K562 (cell line): ENCODE data around the gene SRC. TPM values are rescaled to one million over a fixed set of nuclear protein-coding genes. Genes with fewer than 3 reads are reported as not detected.

ENCODE experiments used
- ATAC-seq: fragments of 200-7000 bp; cut with Tn5 transposase; 3 replicates; pipeline ENCODE4 v1.9.1; 2020; ENCODE audit warnings: moderate library complexity
- BruUV-seq: library from RNA; stranded (reverse); fragments of 400-500 nt; replicated peaks from 2 replicates; lab custom pipeline; 2021; lab: Mats Ljungman, UMichigan
- CTCF ChIA-PET: fragments of 300-600 bp; formaldehyde crosslinking; extraction: SDS; loops from one replicate; lab custom pipeline; 2021; ENCODE audit warnings: low intra/inter-chr PET ratio; lab: Yijun Ruan, JAX
- POLR2A ChIA-PET: fragments of 300-600, 350-650 bp; sonication (Branson Sonifier 250); formaldehyde crosslinking; extraction: SDS; loops from one replicate; lab custom pipeline; 2021; ENCODE audit warnings: antibody characterized with exemption, inconsistent platforms; lab: Yijun Ruan, JAX
- DNase-seq, 4 experiments: peaks; one replicate each; pipeline versions ENCODE4 v3.0.0 to v3.0.0-alpha.2; 2011 to 2018; ENCODE audit warnings: low spot score in 3 of 4, mixed read lengths in 3 of 4; ENCODE audit errors: extremely low read depth in 1 of 4
- FAIRE-seq: peaks from 2 replicates; lab custom pipeline; 2011; peaks lifted over from hg19 to GRCh38; lab: Jason Lieb, UNC
- H2AFZ ChIP-seq: 2 replicates; pipeline ENCODE4 v1.6.0; 2011; ENCODE audit warnings: low read depth, low read length, control low read depth, inconsistent platforms
- H3K27ac ChIP-seq: fragments of 200-600 bp; 3 replicates; pipeline ENCODE4 v1.8.0; 2011; ENCODE audit warnings: low read depth, mild to moderate bottlenecking, control low read depth, inconsistent platforms, low read length, moderate library complexity, mixed read lengths; ENCODE audit errors: extremely low read depth
- H3K27me3 ChIP-seq, 2 experiments: fragments of 300-600 bp in 1 of 2; 2 replicates in 1 of 2; 3 replicates in 1 of 2; pipeline versions ENCODE4 v1.6.0 to v1.8.0; 2011; ENCODE audit warnings: inconsistent platforms in 2 of 2, low read length in 2 of 2, mild to moderate bottlenecking in 1 of 2, mixed read lengths in 1 of 2, moderate library complexity in 1 of 2; ENCODE audit not compliant: control insufficient read depth in 2 of 2, insufficient read depth in 2 of 2
- H3K36me3 ChIP-seq: fragments of 300-600 bp; 3 replicates; pipeline ENCODE4 v1.8.0; 2011; ENCODE audit warnings: mild to moderate bottlenecking, low read length, inconsistent platforms; ENCODE audit not compliant: control insufficient read depth, insufficient read depth
- H3K4me1 ChIP-seq, 2 experiments: fragments of 200-600 bp in 1 of 2; replicated peaks in 1 of 2; 2 replicates in 1 of 2; 3 replicates in 1 of 2; pipeline versions ENCODE4 v1.5.1 to v1.8.0; 2011; ENCODE audit warnings: inconsistent platforms in 2 of 2, low read length in 2 of 2, mild to moderate bottlenecking in 1 of 2, mixed read lengths in 1 of 2, moderate library complexity in 1 of 2; ENCODE audit not compliant: control insufficient read depth in 2 of 2, insufficient read depth in 2 of 2
- H3K4me2 ChIP-seq: 2 replicates; pipeline ENCODE4 v1.6.1; 2011; ENCODE audit warnings: low read length, control low read depth, inconsistent platforms, mixed read lengths; ENCODE audit not compliant: insufficient read depth
- H3K4me3 ChIP-seq: fragments of 200-600 bp; sonication (generic), shearing (Covaris generic); 2 replicates; pipeline ENCODE4 v1.5.1; 2016; ENCODE audit warnings: control low read depth, inconsistent platforms
- H3K79me2 ChIP-seq: fragments of 200-600 bp; 3 replicates; pipeline ENCODE4 v1.8.0; 2011; ENCODE audit warnings: low read length, inconsistent platforms; ENCODE audit not compliant: control insufficient read depth, insufficient read depth
- H3K9ac ChIP-seq, 2 experiments: 2 replicates each; pipeline versions ENCODE4 v1.6.0 to v1.6.1; 2011; ENCODE audit warnings: low read depth in 2 of 2, low read length in 2 of 2, control low read depth in 1 of 2, inconsistent platforms in 1 of 2, mild to moderate bottlenecking in 1 of 2, mixed read lengths in 1 of 2; ENCODE audit not compliant: insufficient read depth in 1 of 2
- H3K9me1 ChIP-seq: one replicate; pipeline ENCODE4 v1.6.0; 2011; ENCODE audit warnings: inconsistent platforms, mild to moderate bottlenecking, low read length, moderate library complexity; ENCODE audit not compliant: control insufficient read depth, insufficient read depth
- H3K9me3 ChIP-seq: replicated peaks from 2 replicates; pipeline ENCODE4 v1.5.1; 2011; ENCODE audit warnings: low read depth, low read length, inconsistent platforms; ENCODE audit not compliant: control insufficient read depth, insufficient read depth
- H4K20me1 ChIP-seq: replicated peaks from 2 replicates; pipeline ENCODE4 v1.6.1; 2011; ENCODE audit warnings: low read length, inconsistent platforms, mixed read lengths; ENCODE audit not compliant: control insufficient read depth, insufficient read depth
- MAFF ChIP-seq: IDR thresholded peaks from 2 replicates; pipeline ENCODE4 v1.6.1; 2012; ENCODE audit warnings: low read length, improper control_type of control experiment
- RBM25 ChIP-seq: fragments of 200-400 bp; formaldehyde crosslinking; IDR thresholded peaks from 2 replicates; pipeline ENCODE4 v1.6.1; 2018; ENCODE audit warnings: low read length, low read depth, moderate library complexity; ENCODE audit not compliant: severe bottlenecking
- RFX1 ChIP-seq: fragments of 450-650 bp; IDR thresholded peaks from 2 replicates; pipeline ENCODE4 v1.6.1; 2016; ENCODE audit warnings: mild to moderate bottlenecking, moderate library complexity
- ZNF146 ChIP-seq: IDR thresholded peaks from one replicate; pipeline ENCODE4 v1.6.1; 2018; ENCODE audit warnings: missing compliant biosample characterization; ENCODE audit not compliant: unreplicated experiment
- WGBS: fragments of 100-300 bp; shearing (Covaris generic); methylation state at CpG from one replicate; pipeline ENCODE4 v1.1.6; 2016; ENCODE audit warnings: low coverage, mixed read lengths; ENCODE audit not compliant: insufficient coverage; ENCODE audit errors: missing lambda C conversion rate; 5-methylcytosine and 5-hydroxymethylcytosine counted together
- in situ Hi-C: fragments of 300-500 bp; cut with MboI; formaldehyde crosslinking; loops from 4 replicates; pipeline ENCODE4 v1.15.0; 2018; ENCODE audit warnings: inconsistent platforms, mixed read lengths
- intact Hi-C: fragments of 100-400 bp; cut with micrococcal nuclease; formaldehyde crosslinking; loops from 2 replicates; pipeline ENCODE4 v1.14.2; 2022
- polyA plus RNA-seq, 8 experiments: library from polyadenylated mRNA; depleted of rRNA in 4 of 8; stranded (reverse) in 5 of 8; unstranded in 3 of 8; fragments of >200 nt; fragmentation: Nextera tagmentation in 2 of 8; fragmentation: Illumina TruSeq in 1 of 8; extraction: Ambion mirVana in 2 of 8; extraction: Trizol in 1 of 8; gene quantifications; 2 replicates each; pipeline versions ENCODE4 v1.2.1 to v1.2.3, GENCODE V29; 2011 to 2014; ENCODE audit warnings: inconsistent platforms in 1 of 8, missing spikeins in 1 of 8
- total RNA-seq, 7 experiments: library from RNA; depleted of rRNA in 6 of 7; stranded (reverse); fragments of >200 nt in 6 of 7; fragmentation: Illumina TruSeq in 2 of 7; extraction: Trizol in 2 of 7; gene quantifications; 2 replicates each; pipeline versions ENCODE4 v1.2.1 to v1.2.3, GENCODE V29; 2011 to 2021; ENCODE audit warnings: low replicate concordance in 1 of 7
- TF ChIP-seq, protein P1 (sequence below): fragments of 250-450 bp; sonication (Bioruptor Pico); IDR thresholded peaks from 2 replicates; pipeline ENCODE4 v1.8.0; 2022; ENCODE audit warnings: moderate library complexity, mild to moderate bottlenecking, inconsistent platforms

Gene SRC
- total and polyA plus RNA-seq, 9 of the 15 experiments (the other 6 are each of a cell fraction or from before 2014, with no cell fraction given) = 0.06 to 8.5 (median 3.1) TPM

DNA sequence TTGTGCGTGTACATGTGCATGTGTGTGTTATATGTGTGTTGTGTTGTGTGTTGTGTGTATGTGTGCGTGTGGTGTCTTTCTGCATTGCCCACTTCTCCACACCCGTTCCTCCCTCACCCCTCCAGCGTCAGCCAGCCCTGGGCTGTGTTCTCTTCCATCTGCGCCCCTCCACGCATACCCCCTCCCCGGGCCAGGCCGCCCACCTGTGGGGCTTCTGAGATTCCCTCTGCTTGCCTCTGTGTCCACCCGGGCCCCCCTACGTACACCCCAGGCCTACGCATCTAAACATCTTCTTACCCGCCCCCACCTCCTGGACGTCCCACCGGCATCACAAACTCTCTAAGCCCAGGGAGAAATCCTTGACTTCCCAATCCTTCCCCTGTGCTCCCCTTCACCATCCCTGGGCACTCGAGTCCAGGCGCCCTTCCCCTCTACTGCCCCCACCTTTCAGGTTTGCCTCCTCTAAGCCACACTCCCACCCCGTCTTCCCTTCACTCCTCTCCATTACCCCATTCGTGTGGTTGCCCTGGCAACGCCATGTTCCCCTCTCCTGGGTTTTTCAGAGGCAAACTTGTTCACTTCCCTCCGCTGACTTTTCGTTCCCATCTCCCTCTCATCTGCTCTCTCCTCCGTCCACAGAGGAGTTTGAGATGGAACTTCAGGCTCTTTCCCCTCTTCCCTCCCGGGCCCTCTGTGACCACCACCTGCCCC, 93.4 kb downstream of the SRC start:
- Histone ChIP-seq H3K79me2 (no peaks in the 10 kb centered on the region), H3K9me1 (no peaks in the 10 kb centered on the region), H4K20me1 (no peaks in the 10 kb centered on the region; the same call in 1 of the 2 replicates), H3K27ac (no peak overlapping the region), H3K36me3 (no peaks in the 10 kb centered on the region), H3K4me3 (no peak overlapping the region), H3K9me3 (no peaks in the 10 kb centered on the region), H3K9ac (no peak overlapping the region), H3K4me2 (no peak overlapping the region), H2AFZ (no peak overlapping the region), H3K27me3 (peaks cover 0 to 33% of the 10 kb centered on the region in 2 experiments; a peak in 3 of 5 replicates), H3K4me1 (no peaks in the 10 kb centered on the region)
- no peak for DNase-seq
- no peak for FAIRE-seq
- in situ Hi-C loops (no loop called here), intact Hi-C loops (no loop called here)
- TF ChIP-seq RFX1 = peak; percentile 58
- TF ChIP-seq, protein P1, sequence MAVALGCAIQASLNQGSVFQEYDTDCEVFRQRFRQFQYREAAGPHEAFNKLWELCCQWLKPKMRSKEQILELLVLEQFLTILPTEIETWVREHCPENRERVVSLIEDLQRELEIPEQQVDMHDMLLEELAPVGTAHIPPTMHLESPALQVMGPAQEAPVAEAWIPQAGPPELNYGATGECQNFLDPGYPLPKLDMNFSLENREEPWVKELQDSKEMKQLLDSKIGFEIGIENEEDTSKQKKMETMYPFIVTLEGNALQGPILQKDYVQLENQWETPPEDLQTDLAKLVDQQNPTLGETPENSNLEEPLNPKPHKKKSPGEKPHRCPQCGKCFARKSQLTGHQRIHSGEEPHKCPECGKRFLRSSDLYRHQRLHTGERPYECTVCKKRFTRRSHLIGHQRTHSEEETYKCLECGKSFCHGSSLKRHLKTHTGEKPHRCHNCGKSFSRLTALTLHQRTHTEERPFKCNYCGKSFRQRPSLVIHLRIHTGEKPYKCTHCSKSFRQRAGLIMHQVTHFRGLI (CRISPR knock-in tag) = no peak
- ATAC-seq = no peak
- CTCF ChIA-PET = no interaction called here
- 2% methylated on average over 22 of the region's 23 CpGs for WGBS
- POLR2A ChIA-PET = no interaction called here
- no TSS peak for BruUV-seq

DNA sequence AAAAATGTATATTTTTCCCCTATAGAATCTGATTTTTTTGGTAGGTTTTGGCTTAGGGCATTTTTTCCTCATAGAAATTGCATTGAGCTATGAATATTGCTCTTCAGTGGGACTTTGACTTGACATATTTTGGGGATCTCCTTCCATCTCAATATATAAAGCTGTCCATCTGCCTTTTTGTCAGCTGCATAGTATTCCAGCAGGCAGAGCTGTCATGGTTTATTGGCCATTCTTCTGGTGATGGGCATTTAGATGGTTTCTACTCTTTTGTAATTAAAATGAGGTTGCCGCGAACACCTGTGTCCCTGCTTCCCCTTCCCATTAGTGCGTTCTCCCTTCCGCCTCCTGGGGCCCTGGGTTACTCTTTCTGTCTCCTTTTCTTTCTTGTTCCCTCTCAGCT, 95.1 kb downstream of the SRC start:
- ChIA-PET CTCF (no interaction called here), POLR2A (interaction anchor here (0.8 to 1.1 kb wide), 2 partner anchors 10 to 35 kb away, joined by 3 read pairs; no protein-coding TSS in a partner anchor)
- Histone ChIP-seq H3K4me3 (no peak overlapping the region), H3K4me1 (no peaks in the 10 kb centered on the region), H4K20me1 (no peaks in the 10 kb centered on the region; the same call in 1 of the 2 replicates), H3K27me3 (peaks cover 4 to 45% of the 10 kb centered on the region in 2 experiments), H3K4me2 (no peak overlapping the region), H3K9ac (no peak overlapping the region), H2AFZ (no peak overlapping the region), H3K36me3 (no peaks in the 10 kb centered on the region), H3K79me2 (no peaks in the 10 kb centered on the region), H3K27ac (no peak overlapping the region), H3K9me3 (no peaks in the 10 kb centered on the region), H3K9me1 (no peaks in the 10 kb centered on the region)
- peak; percentile 21 for TF ChIP-seq RBM25
- TF ChIP-seq MAFF = no peak
- TF ChIP-seq ZNF146 (CRISPR knock-in tag) = peak; percentile 71
- ATAC-seq (no peak), DNase-seq (no peak), FAIRE-seq (no peak)
- WGBS = 0% methylated on average over 4 of the region's 4 CpGs
- in situ Hi-C loops (no loop called here), intact Hi-C loops (no loop called here)
- BruUV-seq = no TSS peak
